ENCODE measurements around the gene DQX1.
"Not testable (repeated sequence)": the region's sequence is repeated elsewhere in the genome, so short reads cannot be mapped to it uniquely, and the experiment has no call there.

The DQX1 gene, protein sequence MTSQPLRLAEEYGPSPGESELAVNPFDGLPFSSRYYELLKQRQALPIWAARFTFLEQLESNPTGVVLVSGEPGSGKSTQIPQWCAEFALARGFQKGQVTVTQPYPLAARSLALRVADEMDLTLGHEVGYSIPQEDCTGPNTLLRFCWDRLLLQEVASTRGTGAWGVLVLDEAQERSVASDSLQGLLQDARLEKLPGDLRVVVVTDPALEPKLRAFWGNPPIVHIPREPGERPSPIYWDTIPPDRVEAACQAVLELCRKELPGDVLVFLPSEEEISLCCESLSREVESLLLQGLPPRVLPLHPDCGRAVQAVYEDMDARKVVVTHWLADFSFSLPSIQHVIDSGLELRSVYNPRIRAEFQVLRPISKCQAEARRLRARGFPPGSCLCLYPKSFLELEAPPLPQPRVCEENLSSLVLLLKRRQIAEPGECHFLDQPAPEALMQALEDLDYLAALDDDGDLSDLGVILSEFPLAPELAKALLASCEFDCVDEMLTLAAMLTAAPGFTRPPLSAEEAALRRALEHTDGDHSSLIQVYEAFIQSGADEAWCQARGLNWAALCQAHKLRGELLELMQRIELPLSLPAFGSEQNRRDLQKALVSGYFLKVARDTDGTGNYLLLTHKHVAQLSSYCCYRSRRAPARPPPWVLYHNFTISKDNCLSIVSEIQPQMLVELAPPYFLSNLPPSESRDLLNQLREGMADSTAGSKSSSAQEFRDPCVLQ

DNA sequence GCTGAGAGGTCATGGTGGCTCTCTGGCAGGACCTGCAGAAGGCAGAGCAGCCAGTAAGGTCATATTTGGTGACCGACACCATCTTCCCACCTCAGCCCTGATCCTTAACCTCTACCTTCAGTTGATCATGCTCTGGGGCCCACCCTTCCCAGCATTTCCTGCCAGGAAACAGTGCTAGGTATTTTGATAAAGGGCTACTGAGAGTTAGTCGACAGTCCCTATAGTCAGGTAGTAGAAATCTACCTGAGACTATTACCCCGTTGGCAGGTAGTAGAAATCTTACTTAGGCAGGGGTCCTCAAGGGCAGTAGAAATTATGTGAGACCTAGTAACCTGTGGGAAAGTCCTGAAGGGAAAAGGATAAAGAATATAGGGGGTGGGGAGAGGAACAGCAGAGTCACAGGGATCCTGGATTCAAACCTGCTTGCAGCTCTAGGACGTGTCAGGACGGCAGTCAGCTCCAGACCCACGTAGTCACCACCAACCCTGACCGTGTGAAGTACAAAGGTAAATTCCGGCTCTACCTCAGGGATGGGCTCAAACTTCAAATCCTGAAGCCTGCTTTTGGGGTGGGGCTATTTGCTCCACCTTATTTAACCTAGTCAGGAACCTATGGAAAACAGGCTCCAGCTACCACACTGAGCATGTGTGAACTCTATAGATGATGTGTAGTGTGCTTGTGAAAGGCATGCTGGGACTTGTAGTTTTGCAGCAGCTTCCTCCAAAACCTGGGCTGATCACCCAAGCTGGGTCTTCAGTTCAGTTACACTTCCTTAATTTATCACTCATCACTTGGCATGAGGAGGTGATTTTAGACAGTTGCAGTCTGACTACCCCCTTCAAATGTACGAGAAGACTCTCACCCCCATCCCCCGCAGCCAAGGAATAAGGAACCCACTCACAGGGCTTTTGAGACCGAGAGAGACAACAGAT, at the start of gene DQX1:
DQX1 (minus strand) TSS at position 515 of the 932 bp plus-strand sequence; CDS start at position 13, 502 bp downstream.
- DNase-seq (ENCODE audit: insufficient read length, low spot score) (peak; percentile 54), FAIRE-seq (no peak)

DNA sequence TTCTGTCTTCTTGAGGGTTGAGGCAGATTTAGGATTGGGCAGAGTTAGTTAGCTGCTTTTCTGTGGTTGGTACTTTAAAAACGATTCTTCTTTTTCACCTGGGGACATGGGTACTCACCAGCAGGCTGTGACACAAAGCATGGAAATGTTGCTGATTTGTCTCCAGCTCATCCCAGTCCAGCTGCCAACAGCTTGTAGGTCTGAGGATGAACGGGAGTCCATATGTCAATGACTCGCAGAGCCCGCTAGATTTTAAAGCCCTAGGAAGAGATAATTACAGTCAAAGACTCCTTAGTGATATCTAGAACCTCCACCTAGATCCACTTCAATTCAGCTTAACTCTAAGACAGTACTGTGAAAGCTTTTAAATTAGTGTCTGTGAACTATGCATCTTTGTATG, 49.3 kb upstream of the DQX1 start:
- no peak for DNase-seq (ENCODE audit: insufficient read length, low spot score)
- no peak for FAIRE-seq

DNA sequence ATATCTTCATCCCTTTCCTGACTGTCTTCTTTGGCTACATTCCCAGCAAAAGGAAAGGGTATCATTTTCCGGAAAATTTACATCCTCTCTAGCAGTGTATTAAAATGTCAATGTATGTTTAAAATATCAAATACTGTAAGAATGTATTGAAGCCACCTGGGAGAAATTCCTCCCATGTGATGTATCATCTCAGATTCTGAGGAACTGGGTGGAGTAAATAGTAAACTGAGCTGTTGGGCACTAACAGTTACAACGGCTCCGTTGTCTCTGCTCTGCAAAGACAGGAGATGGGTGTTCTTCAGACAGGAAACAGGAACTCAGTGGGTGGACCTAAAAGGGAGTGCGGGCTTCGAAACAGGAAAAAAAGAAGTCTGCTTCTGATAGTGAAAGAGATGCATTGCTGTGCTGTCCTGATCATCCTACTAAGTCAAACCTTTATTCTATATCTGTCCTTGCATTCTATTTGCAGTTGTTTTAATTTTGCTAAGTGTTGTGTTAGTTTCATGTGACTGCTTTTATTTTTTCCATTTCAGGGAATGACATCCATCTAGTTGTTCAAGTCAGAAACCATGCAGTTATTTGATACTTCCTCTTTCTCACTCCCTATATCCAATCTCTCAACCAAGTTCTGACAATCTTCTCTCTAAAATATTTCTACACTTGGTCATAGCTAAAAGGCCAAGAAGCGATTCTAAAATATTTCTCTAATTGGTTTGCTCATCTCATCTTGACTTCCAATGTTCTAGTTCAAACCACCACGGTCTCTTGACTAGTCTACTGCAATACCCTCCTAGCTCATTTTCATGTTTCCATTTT, 47.9 kb upstream of the DQX1 start:
- FAIRE-seq (peak; percentile 49), DNase-seq (ENCODE audit: insufficient read length, low spot score) (peak; percentile 88)

DNA sequence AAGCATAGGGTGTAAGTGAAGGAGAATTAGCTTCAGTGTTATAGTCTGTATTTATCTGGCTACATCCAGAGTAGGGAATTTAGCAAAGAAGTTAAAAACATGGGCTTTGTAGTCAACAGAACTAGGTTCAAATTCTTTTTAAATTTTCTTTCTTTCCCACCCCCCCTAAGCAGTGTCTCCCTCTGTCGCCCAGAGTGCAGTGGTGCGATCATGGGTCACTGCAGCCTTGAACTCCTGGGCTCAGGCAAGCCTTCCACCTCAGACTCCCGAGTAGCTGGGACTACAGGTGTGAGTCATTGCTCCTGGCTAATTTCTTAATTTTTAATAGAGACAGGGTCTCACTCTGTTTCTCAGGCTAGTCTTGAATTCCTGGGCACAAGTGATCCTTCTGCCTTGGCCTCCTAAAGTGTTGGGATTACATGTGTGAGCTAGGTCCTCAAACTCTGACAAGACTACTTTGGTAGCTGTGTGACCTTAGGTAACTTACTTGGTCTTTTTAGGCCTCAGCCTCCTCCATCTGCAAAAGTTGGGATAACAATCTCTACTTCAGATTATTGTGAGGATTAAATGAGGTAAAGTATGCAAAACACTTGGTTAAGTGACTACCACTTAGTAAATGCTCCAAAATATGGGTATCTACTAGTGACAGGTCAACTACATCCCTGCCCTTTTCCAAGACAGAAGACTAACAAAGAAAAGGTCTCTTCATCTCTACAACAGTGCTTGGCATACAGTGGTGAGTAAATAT, 46.3 kb upstream of the DQX1 start:
- no peak for FAIRE-seq

DNA sequence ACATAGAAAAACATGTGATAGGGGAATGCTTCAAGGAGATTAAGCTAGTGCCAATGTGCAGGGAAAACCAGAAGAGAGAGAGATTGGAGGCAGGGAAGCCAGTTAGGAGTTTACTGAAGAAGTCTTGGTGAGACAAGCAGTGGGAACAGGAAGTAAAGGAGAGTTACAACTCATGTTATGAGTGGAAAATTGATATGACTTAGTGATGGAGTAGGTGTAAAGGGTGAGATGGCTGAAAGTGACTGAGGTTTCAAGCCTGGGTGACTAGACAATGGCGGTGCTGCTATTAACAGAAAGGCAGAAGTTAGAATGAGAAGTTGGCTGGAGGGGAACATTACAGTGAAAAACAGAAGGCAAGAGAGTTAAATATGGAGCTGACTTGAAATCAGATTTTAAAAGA, 45.0 kb upstream of the DQX1 start:
- FAIRE-seq = no peak
- DNase-seq (ENCODE audit: insufficient read length, low spot score) = no peak

More for the DNA sequence above, 46.3 kb upstream of the DQX1 start:
- DNase-seq (ENCODE audit: insufficient read length, low spot score) = no peak

DNA sequence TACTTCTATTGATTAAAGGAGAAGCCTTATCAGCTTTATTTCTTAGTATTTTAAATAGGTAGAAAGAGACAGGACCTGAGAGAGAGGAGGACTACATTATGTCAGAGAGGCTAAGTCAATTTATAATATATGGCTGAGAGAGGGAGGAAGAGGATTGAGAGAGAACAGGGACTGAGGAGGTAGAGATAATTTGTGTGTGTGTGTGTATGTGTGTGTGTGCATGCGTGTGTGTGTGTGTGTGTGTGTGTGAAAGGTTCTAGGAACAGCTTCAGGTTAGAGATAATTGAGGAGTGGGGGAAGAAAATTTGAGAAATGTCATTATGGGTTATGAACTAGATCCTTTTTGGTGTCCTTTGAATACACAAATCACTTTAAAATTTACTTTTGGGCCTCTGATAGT, 43.7 kb upstream of the DQX1 start:
- no peak for FAIRE-seq

DNA sequence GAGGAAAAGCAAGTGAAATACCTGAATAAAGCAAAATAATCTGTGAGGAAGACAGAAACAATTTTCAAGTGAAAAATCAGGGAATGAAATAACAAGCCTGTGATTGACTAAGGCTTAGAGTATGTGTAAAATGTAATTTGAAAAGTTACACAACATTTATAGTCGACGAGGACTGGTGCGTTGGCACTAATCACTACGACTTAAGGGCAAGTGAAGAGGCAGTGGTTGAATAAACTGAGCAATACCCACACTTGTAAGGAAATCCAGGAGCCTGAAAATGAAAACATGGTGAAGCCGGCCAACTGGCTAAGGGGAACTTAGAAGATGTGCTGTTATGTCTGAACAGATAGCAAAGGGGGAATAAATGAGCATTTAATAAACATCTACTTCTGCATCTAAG, 41.9 kb upstream of the DQX1 start:
- peak; percentile 23 for FAIRE-seq
- DNase-seq (ENCODE audit: insufficient read length, low spot score) = peak; percentile 55

More for the DNA sequence above, 43.7 kb upstream of the DQX1 start:
- no peak for DNase-seq (ENCODE audit: insufficient read length, low spot score)

DNA sequence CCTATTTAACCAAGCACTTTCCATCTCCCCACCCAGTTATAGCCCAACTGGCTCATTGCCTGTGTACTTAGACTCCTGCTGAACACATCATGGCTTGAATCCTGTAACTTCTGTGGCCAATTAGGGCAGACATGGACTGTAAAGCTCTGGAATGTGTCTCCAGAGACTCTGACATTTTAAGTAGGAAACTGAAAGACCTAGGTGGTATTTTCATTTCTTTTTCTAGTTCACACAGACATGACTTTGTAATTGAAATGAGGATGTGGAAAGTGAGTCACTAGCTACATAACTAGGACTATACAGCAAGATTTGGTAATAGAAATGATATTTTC, 40.7 kb upstream of the DQX1 start:
- FAIRE-seq = no peak
- no peak for DNase-seq (ENCODE audit: insufficient read length, low spot score)

DNA sequence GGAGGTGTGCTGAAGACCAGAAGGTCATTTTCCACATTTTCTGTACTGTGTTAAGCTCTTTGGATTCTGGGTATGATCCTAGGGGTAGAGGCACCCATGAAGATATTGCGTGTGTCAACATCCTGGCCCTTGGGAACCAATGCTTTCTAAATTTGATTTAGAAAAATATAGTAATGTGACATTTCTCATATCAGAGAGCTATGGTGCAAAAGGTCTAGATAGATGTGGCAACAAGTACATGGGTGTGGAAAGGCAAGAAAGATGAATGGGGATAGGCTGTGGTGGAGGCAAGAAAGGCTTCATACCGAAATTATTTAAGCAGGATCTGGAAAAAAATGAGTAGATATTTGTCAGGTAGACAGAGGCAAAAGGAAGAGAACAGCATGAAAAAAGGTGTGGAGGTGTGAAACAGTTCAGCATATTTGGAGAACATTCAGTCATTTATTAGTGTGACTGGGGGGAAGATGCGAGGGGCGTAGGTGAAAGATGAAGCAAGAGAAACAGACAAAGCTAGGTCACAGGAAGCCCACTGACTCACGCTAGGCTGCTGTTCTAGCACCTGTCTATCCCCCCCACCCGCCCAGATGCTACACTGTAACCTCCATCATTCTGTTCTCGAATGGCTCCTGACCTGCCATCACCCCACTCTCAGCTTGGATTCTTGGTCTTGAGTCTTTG, 40.2 kb upstream of the DQX1 start:
- DNase-seq (ENCODE audit: insufficient read length, low spot score) = no peak
- FAIRE-seq = no peak

DNA sequence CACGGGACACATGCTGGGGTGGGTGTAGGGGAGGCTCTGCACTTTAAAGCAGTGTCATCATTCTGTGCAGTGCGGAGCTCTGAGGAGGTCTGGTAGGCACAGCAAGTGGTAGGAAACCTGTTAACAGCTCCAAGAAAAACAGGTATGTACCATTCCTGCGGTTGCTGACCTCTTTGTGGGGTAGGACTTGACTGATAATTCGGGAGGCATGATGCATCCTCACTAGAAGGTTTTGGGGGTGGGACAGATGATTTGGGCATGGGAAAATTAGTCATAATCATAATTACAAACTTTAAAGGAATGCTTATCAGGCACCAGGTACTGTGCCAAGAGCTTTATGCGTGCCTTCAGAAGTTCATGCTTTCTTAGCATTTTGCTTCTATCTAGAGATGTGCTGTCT, 38.2 kb upstream of the DQX1 start:
- no peak for FAIRE-seq
- no peak for DNase-seq (ENCODE audit: insufficient read length, low spot score)

DNA sequence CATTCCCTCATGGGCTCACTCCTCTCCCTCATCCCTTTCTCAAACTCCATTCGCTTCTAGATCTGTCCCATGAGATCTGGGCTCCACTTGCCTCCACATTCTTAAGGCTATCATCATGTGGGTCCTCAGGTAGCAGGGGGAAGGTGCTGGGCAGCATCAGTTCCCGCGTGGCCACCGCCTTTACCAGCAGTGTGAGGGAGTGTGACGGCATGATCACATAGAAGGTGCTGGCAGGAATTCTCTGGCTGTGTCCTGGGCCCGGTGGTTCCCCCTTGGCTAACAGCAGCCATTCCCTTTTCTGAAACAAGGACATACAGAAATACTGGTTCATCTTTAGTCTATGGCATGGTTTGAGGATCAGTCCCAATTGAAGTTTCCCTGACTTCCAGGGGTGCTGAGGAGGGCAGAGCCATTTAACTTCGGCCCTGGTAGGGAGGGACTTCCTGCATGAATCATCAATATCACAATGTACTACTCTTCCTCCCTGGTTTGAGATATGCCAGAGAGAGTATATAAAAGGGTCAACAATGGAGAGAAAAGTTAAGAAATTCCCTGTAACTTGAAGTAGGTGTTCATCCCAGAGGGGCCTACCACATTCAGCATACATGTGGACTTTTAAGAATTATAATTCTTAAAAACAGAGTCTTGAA, 36.2 kb upstream of the DQX1 start:
- DNase-seq (ENCODE audit: insufficient read length, low spot score) (no peak), FAIRE-seq (peak; percentile 52)

DNA sequence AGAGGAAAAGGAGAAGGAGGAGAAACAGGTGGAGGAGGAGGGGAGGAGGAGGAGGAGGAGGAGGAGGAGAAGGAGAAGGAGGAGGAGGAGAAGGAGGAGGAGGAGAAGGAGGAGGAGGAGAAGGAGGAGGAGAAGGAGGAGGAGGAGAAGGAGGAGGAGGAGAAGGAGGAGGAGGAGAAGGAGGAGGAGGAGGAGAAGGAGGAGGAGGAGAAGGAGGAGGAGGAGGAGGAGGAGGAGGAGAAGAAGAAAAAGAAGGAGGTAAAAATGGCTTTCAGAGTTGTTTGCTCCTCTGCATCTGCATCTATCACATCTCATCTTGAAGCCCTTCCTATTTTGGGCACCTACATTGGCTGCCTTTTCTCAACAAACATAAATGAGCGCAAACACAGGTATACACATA, 35.0 kb upstream of the DQX1 start:
- DNase-seq (ENCODE audit: insufficient read length, low spot score) = not testable (repeated sequence)

DNA sequence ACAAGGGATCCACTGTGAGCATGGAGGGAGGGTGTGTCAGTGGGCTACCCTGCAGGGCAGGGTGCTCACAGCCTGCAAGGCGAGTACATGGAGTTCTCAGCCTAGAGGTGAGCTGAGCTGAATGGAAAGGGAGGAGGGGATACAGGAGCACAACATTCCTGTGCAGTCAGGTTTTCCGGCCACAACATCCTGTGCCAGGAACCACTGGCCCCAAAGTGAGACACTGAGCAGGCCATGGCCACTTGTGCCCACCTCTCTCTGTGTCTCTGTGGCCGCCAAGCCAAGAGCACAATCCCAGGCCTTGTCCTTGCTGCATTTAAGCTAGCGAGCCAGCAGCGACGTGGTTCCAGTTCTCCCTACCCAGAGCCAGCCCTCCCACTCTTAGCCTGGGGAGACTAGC, 34.6 kb upstream of the DQX1 start:
- no peak for DNase-seq (ENCODE audit: insufficient read length, low spot score)
- peak; percentile 20 for FAIRE-seq

More for the DNA sequence above, 35.0 kb upstream of the DQX1 start:
- not testable (repeated sequence) for FAIRE-seq

DNA sequence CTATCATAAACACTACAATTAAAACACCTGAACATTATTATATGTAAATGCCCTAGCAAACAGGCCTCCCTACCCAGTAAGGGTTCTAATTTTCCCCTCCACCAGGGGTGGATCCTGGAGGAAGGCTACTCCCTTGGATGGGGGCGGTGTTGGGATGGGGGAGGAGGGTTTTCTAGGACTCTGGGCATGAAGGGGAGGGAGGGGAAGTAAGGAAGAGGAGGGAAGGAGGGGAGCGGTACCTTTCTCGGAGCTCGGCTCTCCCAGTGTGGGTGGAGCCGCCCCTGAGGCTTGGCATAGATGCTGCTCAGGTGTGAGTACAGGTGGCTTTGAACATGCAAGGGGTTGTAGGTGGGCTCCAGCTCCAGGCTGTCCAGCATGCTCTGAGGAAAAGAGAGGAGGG, 33.9 kb upstream of the DQX1 start:
- FAIRE-seq (no peak), DNase-seq (ENCODE audit: insufficient read length, low spot score) (no peak)

DNA sequence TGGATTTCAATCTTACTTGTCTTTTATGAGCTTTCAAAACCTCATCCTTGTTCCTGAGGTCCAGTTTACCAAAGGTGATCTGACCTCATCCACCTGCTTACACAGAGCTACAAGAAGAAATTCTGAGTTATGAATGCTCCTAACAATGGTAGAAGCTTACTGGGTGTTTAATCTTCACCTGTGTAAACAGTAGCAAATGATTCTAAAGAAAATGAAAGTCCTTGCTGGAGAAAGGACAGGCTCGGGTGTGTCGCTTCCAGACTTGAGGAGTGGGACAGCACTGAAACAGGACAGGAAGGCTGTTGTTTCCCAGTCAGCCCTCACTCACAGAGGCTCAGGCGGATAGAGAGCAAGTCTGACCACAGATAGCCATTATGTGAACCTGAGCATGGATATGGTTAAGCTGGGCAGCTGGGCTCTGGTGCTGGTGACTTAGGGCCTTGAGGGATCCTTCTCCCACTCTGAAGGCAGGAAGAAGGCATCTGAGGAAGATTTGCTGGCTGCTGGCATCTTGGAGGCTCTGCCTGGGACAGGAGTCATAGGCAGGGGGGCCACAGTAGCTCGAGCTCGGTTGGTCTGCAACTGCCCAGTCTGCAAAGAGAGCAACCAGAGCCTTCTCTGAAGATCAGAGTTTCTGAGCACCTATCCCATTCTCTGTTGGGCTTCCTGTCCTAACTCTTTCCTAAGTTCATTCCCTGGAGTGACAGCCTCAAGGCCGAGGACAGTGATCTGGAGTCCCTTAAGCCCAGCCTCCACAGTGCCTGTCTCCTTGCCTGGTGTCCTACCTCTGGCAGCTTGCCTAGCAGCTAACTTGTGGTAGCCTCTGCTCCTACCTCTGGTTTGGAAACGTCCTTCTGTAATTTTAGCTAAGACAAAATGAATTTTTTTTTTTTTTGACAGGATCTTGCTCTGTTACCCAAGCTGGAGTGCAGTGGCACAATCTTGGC, 32.5 kb upstream of the DQX1 start:
- DNase-seq (ENCODE audit: insufficient read length, low spot score) (no peak), FAIRE-seq (no peak)

DNA sequence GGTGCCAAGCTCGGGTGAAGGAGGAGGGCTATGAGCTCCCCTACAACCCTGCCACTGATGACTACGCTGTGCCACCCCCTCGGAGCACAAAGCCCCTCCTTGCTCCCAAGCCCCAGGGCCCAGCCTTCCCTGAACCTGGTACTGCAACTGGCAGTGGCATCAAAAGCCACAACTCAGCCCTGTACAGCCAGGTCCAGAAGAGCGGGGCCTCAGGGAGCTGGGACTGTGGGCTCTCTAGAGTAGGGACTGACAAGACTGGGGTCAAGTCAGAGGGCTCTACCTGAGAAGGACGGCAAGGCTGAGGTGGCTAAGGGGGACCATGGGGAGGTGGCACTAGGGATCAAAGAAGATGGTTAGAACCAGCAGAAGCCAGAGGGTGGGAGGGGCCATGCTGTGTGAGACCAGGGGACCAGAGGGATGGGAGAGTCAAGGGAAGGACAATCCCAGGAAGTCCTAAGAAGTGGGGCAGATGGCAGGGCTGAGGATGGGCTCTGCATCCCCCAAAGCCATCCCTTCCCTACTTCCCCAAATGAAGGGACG, 30.9 kb upstream of the DQX1 start:
- FAIRE-seq (no peak), DNase-seq (ENCODE audit: insufficient read length, low spot score) (no peak)

DNA sequence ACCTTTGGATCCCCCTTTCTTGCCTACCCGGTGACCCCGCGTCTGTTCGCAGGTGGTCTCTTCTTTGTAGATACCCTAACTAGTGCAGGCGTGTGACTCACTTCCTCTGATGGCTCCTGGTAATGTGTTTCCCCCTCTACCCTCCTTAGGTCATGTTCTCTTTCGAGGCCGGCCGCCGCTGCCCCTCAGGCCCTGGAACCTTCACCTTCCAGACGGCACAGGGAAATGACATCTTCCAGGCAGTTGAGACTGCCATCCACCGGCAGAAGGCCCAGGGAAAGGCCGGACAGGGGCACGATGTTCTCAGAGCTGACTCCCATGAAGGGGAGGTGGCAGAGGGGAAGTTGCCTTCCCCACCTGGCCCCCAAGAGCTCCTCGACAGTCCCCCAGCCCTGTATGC, 30.1 kb upstream of the DQX1 start:
- DNase-seq (ENCODE audit: insufficient read length, low spot score) = no peak
- no peak for FAIRE-seq
